Retinal pigment epithelial cell (primary cell): ENCODE measurements around the gene PTPN1.

Experiments
- DNase-seq: peaks from one replicate; pipeline ENCODE4 v3.0.0-alpha.2; 2010; ENCODE audit warnings: low read depth
- H3K4me3 ChIP-seq: 2 replicates; pipeline ENCODE4 v1.5.1; 2011; ENCODE audit warnings: mild to moderate bottlenecking, low read length, control low read depth, moderate library complexity
- TF ChIP-seq, protein P1 (sequence below): conservative IDR thresholded peaks from 2 replicates; pipeline ENCODE4 v1.5.1; 2011; ENCODE audit warnings: low read depth, low read length, control low read depth, inconsistent platforms

The PTPN1 gene

DNA sequence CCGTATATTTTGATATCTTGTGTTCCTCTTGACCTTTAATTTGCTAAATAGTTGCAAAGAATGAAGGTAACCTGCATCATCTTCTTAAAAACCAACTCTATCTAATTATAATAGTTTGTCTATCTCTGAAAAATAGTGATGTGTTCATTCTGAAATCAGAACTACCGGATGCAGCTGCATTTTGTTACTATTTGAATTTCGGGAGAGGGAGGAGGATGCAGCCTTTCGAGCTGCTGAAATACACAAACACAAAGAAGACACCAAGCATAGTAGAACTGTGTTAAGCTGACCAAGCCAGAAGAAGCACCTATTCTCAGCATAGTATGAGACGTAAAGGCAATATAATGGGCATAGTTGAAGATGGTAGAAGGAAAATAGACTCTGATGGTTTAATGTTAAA is 33.1 kb downstream of the PTPN1 start:
- TF ChIP-seq, protein P1, sequence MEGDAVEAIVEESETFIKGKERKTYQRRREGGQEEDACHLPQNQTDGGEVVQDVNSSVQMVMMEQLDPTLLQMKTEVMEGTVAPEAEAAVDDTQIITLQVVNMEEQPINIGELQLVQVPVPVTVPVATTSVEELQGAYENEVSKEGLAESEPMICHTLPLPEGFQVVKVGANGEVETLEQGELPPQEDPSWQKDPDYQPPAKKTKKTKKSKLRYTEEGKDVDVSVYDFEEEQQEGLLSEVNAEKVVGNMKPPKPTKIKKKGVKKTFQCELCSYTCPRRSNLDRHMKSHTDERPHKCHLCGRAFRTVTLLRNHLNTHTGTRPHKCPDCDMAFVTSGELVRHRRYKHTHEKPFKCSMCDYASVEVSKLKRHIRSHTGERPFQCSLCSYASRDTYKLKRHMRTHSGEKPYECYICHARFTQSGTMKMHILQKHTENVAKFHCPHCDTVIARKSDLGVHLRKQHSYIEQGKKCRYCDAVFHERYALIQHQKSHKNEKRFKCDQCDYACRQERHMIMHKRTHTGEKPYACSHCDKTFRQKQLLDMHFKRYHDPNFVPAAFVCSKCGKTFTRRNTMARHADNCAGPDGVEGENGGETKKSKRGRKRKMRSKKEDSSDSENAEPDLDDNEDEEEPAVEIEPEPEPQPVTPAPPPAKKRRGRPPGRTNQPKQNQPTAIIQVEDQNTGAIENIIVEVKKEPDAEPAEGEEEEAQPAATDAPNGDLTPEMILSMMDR, result no peak
- no peak for DNase-seq

DNA sequence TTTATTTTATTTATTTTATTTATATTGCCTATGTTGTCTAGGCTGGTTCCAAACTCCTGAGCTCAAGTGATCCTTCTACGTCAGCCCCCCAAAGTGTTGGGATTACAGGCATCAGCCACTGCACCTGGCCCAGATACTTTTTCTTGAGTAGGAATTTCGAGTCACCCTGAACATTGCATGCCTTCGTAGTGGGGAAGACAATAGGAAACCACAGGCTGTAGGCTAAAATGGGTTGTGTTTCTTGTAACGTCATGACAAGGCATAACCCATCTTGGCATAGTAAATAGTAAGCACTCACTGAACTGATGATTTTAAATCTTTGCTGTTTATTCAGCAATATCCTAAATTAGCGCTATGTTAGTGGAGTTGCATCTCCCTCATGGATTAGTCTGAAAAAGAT is 34.9 kb downstream of the PTPN1 start:
- no peak overlapping the region for H3K4me3 ChIP-seq
- TF ChIP-seq, protein P1, result no peak
- no peak for DNase-seq

More for the DNA sequence above, 33.1 kb downstream of the PTPN1 start:
- H3K4me3 ChIP-seq, result no peak overlapping the region

DNA sequence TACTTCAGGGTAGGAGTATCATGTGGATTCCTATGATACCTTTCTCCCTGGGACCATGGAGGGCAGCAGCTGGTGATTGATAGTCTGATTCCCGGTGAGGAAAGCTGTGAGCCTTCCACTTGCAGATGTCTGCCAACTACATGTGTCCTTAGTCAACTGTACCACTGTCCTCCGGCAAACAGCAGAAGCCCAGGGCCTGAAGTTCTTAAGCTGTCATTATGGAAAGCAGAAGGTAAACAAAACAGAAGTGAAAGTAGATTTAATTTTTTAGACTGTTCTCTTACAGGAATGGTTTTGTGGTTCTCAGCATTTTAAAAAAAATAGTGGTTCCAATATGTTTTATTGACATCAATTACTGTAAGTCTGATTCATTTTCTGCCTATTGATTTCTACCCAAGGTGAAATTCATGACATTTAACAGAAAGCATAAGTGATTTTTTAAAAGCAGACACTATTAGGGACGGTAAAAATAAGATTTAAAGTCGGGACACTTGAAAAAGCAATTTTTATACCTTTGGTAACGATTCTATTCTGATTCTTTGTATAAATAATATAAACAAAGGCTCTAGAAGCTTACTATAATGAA is 36.6 kb downstream of the PTPN1 start:
- no peak for DNase-seq
- no peak overlapping the region for H3K4me3 ChIP-seq
- TF ChIP-seq, protein P1, result no peak

DNA sequence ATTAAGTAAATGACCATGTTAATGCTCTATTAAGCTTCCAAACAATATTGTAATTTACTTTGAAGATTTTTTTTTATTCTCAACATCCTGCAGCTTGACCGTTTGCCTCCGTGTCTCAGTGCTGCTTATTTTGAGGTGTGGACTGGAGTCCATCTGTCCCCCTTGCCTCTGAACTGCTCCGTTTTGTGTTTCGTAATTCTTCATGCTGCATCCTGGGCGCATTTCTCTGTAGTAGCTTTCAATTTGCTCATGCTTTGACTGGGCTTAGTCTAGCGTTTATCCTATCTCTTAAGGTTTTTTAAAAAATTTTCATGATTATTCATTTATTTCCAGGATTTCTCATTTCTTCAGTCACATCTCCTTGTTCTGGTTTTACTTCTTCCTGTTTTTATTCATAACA is 37.8 kb downstream of the PTPN1 start:
- DNase-seq, result no peak
- TF ChIP-seq, protein P1, result no peak

DNA sequence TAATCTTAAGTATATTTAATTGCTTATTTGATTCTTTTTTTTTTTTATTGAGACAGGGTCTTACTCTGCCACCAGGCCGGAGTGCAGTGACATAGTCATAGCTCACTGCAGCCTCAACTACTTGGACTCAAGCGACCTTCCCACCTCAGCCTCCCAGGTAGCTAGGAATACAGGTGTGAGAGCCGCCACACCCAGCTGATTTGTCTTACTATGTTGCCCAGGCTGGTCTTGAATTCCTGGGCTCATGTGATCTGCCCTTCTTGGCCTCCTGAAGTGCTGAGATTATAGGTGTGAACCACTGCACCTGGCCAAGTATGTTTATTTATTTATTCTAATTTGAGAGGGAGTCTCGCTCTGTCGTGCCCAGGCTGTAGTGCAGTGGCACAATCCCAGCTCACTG is 38.2 kb downstream of the PTPN1 start:
- TF ChIP-seq, protein P1, result no peak
- no peak for DNase-seq
- H3K4me3 ChIP-seq, result no peak overlapping the region

More for the DNA sequence above, 37.8 kb downstream of the PTPN1 start:
- no peak overlapping the region for H3K4me3 ChIP-seq

DNA sequence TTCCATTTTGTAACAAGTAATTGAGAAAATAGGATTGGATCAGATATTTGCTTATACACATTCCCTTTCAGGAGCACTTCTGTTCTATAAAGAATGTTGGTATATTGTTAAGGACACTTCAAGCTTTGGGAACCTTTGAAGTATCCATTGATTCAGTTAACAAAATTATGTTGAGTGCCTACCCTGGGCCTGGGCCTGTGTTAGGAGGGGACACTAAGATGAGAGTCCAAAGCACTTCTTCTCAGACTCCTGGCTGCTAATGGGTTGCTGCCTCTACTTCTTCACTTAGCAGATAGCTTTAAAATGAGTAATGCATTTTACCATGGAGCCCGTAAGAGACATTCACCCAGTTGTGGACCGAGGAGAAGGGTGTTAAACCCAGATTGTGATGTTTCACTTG is 40.3 kb downstream of the PTPN1 start:
- TF ChIP-seq, protein P1, result no peak
- no peak overlapping the region for H3K4me3 ChIP-seq
- no peak for DNase-seq

DNA sequence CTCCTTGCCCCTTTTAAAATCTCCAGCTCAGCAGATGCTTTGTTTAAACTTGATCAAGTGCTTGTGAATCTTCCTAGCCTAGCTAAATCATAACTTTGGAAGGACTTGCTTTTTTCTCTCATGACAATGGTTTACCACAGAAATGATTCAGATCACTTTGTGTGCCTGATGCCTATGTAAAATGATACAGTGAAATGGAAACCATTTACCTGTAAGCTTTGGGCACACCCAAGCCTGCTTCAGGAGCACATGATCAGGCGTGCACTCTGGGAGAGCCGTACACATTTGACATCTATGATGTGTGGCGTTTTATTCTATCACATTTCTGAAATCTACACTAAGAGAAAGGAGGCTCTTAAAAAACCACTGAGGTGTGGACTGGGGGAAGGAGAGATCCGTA is 41.1 kb downstream of the PTPN1 start:
- H3K4me3 ChIP-seq, result no peak overlapping the region
- DNase-seq, result no peak
- TF ChIP-seq, protein P1, result no peak
